Choroid plexus epithelial cell (primary cell): ENCODE data around the gene IFNB1.

ENCODE experiments used
- DNase-seq: peaks from one replicate; pipeline ENCODE4 v3.0.0-alpha.2; 2010; ENCODE audit warnings: low read depth
- H3K4me3 ChIP-seq: 2 replicates; pipeline ENCODE4 v1.5.1; 2011; ENCODE audit warnings: low read depth, mild to moderate bottlenecking, control low read depth, low read length, moderate library complexity
- TF ChIP-seq, protein P1 (sequence below): conservative IDR thresholded peaks from 2 replicates; pipeline ENCODE4 v1.5.1; 2011; ENCODE audit warnings: low read depth, mild to moderate bottlenecking, control low read depth, inconsistent platforms, low read length, moderate library complexity

Gene IFNB1

GRCh38 chr9:21030389-21031035, 47.2 kb downstream of the IFNB1 start:
- H3K4me3 ChIP-seq: peak overlapping the region; percentile 58
- TF ChIP-seq, protein P1, sequence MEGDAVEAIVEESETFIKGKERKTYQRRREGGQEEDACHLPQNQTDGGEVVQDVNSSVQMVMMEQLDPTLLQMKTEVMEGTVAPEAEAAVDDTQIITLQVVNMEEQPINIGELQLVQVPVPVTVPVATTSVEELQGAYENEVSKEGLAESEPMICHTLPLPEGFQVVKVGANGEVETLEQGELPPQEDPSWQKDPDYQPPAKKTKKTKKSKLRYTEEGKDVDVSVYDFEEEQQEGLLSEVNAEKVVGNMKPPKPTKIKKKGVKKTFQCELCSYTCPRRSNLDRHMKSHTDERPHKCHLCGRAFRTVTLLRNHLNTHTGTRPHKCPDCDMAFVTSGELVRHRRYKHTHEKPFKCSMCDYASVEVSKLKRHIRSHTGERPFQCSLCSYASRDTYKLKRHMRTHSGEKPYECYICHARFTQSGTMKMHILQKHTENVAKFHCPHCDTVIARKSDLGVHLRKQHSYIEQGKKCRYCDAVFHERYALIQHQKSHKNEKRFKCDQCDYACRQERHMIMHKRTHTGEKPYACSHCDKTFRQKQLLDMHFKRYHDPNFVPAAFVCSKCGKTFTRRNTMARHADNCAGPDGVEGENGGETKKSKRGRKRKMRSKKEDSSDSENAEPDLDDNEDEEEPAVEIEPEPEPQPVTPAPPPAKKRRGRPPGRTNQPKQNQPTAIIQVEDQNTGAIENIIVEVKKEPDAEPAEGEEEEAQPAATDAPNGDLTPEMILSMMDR: no peak
- DNase-seq: peak; percentile 69

GRCh38 chr9:21029661-21030060, 48.1 kb downstream of the IFNB1 start:
- no peak for DNase-seq
- no peak overlapping the region for H3K4me3 ChIP-seq
- TF ChIP-seq, protein P1: no peak

GRCh38 chr9:21028466-21028865, 49.3 kb downstream of the IFNB1 start:
- DNase-seq: no peak
- H3K4me3 ChIP-seq: no peak overlapping the region
- TF ChIP-seq, protein P1: no peak

GRCh38 chr9:21027295-21027694, 50.4 kb downstream of the IFNB1 start:
- no peak overlapping the region for H3K4me3 ChIP-seq
- TF ChIP-seq, protein P1: no peak
- DNase-seq: peak; percentile 52
